NCI-H2227 treated with DMSO at 0.1 percent for 48 hours (cell line): ENCODE data around the gene CHID1.
A peak's percentile ranks its signal among the peaks of the same experiment; 100 is the strongest.

Source experiments
- DNase-seq: peaks from one replicate; lab custom pipeline; 2025; lab: John Stamatoyannopoulos, UW

CHID1 gene

GRCh38 chr11:910589-911030 is at the start of gene CHID1:
Gene CHID1, minus strand, starts transcription at chr11:910810. Its CDS starts 5,994 bp downstream, at chr11:904816.
- peak; percentile 84 for DNase-seq

DNA sequence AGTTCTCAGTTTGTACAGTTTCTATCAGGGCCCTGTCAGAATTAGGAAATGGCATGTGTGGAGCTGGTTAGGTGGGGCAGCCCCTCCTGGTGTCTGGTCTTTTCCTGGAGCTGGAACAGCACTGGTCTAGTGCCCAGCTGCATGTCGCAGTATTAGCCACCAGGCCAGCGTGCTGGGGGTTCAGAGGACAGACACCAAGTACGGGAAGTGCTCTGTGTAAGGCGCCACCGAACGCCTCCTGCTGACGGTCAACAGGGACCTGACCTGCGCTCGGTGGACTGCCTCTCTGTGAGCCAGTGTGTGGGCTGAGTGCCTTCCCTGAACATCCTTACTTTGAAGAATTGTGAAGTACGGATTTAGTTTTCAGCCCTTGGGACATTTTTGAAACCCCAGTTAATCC is 49.0 kb upstream of the CHID1 start:
- DNase-seq, result no peak

DNA sequence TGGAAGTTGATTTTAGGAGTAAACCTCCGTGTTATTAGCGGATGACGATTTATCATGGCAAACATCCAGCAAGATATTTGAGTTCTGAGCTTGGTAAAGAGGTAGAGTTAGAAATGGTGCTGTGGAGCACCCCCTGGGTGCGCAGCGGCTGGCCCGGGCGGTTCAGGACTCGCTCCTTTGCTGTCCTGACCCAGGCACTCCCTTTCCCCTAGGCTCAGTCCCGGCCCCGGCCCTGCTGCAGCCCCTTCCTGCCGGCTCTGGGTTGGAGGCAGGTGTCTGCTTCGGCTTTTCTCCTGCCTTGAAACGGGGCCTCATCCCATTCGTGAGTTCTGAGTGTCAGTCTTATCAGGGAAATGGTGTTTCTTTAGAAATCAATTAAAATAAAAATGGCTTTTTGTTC is 48.4 kb upstream of the CHID1 start:
- no peak for DNase-seq

DNA sequence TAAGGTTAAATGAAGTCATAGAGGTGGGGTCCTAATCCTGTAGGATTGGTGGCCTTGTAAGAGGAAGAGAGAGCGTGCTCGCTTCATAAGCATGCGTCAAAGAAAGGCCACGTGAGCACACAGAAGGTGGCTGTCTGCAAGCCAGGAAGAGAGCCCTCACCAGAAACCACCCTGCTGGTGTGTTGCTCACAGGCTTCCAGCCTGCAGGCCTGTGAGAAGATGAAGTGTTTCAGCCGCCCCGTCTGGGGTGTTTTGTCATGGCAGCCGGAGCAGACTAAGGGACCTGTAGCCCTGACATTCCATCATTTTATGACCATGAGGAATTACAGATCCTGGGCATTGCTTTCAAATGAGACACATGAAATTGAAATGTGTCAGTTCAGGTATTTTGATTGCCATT is 47.5 kb upstream of the CHID1 start:
- no peak for DNase-seq

GRCh38 chr11:957212-957920 is 46.8 kb upstream of the CHID1 start:
- DNase-seq, result no peak

DNA sequence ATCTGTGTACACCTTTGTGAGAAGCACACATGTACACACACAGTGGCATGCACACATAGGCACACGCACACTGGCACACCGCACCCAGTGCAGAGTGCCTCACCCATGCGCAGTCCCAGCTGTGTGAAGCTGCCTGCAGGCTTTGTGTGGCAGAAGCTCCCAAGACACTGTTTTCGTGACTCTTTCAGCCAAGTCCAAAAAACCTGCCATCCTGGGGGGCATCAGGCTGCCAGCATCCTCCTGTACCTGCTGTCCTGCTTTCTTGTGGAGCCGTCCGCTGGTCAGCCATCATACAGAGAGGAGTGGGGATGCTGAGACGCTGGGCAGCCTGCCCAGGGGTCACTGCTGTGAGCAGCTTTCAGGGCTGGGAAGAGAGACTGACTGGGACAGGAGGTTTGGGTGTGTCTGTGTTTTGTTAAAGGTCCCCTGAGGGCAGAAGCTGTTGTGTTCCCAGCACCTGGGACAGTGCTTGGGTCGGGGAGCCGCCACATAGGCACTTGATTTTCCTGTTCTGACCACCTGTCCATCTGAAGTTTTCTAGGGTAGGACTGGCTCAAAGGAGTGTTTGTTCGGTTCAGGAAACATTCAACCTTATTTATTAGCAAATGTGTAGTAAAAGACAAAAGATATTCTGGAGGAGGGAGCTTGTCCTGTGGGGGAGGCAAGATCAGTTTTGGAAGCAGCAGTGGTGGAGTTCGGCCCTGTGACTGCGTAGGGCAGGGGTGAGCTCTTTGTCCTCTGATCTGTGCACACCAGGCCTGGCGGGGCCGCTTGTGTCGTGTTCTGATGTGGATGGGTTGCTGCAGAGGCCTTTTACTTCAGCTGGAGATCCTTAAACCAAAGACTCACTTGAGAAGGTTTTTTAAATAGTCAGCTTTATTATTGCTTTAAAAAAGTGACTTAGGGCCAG is 44.8 kb upstream of the CHID1 start:
- DNase-seq, result no peak

- DNase-seq, result no peak
These were observed 44.0 kb upstream of the CHID1 start for GRCh38 chr11:954392-955153.

GRCh38 chr11:953512-953911 is 42.9 kb upstream of the CHID1 start:
- no peak for DNase-seq

- no peak for DNase-seq
These were observed 42.1 kb upstream of the CHID1 start for GRCh38 chr11:952406-953385.

- no peak for DNase-seq
These were observed 40.9 kb upstream of the CHID1 start for GRCh38 chr11:951507-951906.

DNA sequence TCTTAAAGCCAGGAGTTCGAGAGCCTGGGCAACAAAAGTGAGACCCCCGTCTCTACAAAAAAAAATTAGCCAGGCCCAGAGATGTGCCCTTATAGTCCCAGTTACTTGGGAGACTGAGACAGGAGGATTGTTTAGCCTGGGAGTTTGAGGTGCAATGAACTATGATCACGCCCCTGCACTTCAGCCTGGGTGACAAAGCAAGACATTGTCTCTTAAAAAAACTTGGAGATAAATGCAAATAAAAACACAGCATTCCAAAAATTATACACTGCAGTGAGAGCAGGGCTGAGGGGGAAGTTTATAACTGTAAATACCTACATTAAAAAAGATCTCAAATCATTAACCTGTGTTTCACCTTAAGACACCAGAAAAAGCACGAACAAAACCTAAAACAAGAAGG is 37.1 kb upstream of the CHID1 start:
- no peak for DNase-seq

- peak; percentile 82 for DNase-seq
These were observed 35.4 kb upstream of the CHID1 start for GRCh38 chr11:945986-946385.

DNA sequence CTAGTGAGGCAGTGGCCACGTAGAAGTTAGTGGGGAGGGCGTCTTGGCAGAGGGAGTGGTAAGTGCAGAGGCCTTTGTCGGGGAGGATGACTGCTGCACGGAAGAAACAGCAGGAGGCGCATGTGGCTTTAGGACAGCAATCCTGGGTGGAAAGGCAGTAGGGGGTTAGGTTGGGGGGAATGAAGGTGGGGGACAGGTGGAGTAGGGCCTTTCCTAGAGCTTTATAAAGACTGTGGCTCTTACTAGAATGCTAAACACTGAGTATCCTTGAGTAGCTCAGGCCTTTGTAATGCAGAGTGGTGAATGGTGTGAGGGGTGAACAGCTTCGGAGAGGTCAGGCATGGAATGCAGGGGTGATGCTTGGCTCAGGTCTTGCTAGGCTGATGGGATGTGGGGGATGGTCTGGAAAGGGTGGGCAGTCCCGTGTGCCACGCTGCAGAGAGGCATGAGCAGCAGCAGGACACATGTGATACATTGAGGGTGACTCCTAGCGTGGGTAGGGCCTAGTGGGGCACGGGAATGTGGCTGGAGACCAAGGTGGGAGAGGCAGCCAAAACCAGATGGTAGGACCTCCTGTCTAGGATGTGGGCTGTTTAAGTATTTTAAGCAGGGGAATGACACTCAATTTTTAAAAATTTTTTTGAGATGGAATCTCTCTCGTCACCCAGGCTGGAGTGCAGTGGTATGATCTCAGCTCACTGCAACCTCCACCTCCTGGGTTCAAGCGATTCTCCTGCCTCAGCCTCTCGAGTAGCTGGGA is 34.3 kb upstream of the CHID1 start:
- DNase-seq, result no peak

- no peak for DNase-seq
These were observed 32.2 kb upstream of the CHID1 start for GRCh38 chr11:942823-943222.

DNA sequence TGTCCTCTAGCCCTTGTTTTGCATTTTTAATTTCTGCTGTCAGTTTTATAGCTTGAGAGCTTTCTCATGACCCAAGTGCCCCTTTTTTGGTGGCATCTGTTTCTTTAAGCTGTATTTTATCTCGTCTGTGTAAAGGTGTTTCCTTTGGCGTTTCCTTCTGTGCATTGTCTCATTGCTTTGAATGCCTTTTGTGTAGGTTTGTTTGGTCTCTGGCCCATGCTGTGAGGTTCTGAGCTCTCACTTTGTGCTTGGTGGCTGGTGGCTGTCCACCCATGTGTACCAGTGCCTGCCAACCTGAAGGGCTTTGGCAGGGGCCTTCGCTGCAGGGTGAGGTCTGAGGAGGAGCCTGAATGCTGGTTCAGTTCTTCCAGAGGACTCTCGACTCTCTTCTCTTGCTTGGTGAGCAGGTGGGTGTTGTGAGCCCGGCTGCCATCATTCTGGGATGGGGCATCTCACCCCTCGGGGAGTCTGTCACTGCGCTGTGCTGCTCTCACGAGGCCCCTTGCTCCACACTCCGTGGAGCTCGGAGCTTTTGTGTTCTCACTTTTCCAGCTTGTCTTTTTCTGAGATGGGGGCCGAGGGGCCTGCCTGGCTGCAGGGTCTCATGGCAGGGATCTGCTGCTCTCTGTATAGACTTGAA is 30.0 kb upstream of the CHID1 start:
- no peak for DNase-seq

DNA sequence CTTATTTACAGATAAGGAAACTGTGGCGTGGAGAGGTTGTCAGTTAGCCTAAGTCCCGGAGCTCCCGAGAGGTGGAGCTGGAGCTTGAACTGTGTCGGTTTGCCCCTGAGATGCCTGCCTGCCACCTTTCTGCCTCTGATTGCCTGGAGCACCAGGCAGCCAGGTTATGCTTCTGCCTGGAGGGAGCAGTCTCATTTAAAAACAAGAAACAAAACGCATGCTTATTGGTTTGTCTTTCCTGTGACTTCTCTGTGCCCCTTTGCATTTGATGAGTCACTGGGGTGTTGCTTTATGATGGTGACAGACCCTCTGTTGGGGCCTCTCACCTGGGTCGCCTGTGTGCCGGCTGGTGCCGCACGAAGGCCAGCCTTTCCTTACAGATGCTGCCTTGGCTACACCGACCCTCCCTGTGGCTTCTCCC is 27.2 kb upstream of the CHID1 start:
- no peak for DNase-seq

DNA sequence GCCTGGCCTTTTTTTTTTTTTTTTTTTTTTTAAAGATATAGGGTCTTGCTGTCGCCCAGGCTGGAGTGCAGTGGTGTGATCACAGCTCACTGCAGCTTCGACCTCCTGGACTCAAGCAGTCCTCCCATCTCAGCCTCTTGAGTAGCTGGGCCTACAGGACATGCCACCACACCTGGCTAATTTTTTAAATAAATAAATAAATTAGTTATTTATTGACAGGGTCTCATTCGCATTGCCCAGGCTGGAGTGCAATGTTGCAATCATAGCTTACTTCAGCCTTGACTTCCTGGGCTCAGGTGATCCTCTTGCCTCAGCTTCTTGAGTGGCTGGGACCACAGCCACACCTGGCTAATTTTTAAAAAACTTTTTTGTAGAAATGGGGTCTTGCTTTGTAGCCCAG is 25.6 kb upstream of the CHID1 start:
- DNase-seq, result no peak

- DNase-seq, result no peak
These were observed 23.9 kb upstream of the CHID1 start for GRCh38 chr11:934527-934926.

DNA sequence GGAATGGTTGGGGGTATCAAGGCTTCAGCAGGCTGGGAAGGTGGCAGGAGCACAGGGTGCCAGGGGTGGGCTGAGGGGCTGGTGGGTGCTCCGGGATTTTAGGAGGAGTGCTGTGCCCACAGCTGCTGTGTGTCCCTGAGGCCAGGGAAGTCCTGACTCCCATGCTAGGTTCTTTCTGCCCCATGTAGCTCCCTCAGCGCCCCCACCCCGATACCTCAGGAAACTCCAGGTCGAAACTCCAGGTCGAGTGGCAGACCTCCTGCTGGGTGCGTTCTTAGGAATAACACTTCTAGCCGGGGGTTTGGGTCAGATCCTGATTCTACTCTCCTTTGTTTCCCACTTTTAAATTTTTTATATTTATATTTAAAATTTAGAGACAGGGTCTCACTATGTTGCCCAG is 23.3 kb upstream of the CHID1 start:
- no peak for DNase-seq
